ENCODE data around the gene UBE2Q1. TPM values are rescaled to one million over a fixed set of nuclear protein-coding genes. Genes with fewer than 3 reads are reported as not detected.

UBE2Q1 gene
- total and polyA plus RNA-seq, 10 of the 15 experiments (the other 5 are each of a cell fraction or from before 2014, with no cell fraction given): 3.9 to 82.6 (median 24.1) TPM

GRCh38 chr1:154575951-154576566, 17.6 kb upstream of the UBE2Q1 start (continued):
- TF ChIP-seq GATAD2B (conservative IDR thresholded peaks at IDR 0.05; ENCODE audit: low read depth) (no peak), CBFB (IDR thresholded peaks at IDR 0.05; ENCODE audit: low read depth) (no peak), YBX1 (IDR thresholded peaks at IDR 0.05) (no peak)

GRCh38 chr1:154575147-154575927, 16.9 kb upstream of the UBE2Q1 start:
- DNase-seq (ENCODE audit: low read depth, low spot score) (no peak), ATAC-seq (no peak; the same call in 1 of the 3 replicates), FAIRE-seq (no peak)
- Histone ChIP-seq H3K9ac (ENCODE audit: control insufficient read depth, insufficient read depth, low read length) (no peak overlapping the region), H3K79me2 (ENCODE audit: control insufficient read depth, insufficient read depth, low read length) (no peaks in the 10 kb centered on the region), H3K27ac (ENCODE audit: control insufficient read depth, insufficient read depth) (no peak overlapping the region), H4K20me1 (ENCODE audit: control insufficient read depth, insufficient read depth) (no peaks in the 10 kb centered on the region), H3K4me2 (ENCODE audit: control insufficient read depth, insufficient read depth) (no peak overlapping the region), H3K27me3 (replicated peaks in 1 of 2; ENCODE audit: control insufficient read depth in 2 of 2, insufficient read depth in 2 of 2, low read length in 1 of 2) (no peaks in the 10 kb centered on the region), H3K36me3 (ENCODE audit: control insufficient read depth in 2 of 2, insufficient read depth in 2 of 2, low read length in 1 of 2) (peaks cover 4 to 10% of the 10 kb centered on the region in 2 experiments), H3K4me1 (ENCODE audit: control insufficient read depth, insufficient read depth, low read length) (no peaks in the 10 kb centered on the region), H3K4me3 (no peak overlapping the region), H3K9me3 (replicated peaks; ENCODE audit: control insufficient read depth, insufficient read depth, low read length) (no peaks in the 10 kb centered on the region), H2AFZ (ENCODE audit: control insufficient read depth, low read depth, low read length) (no peak overlapping the region)
- WGBS (ENCODE audit: insufficient coverage, insufficient replicate concordance, low lambda C conversion rate, missing lambda C conversion rate): 66% methylated on average over 10 of the region's 10 CpGs
- in situ Hi-C loops (cut with MboI): no loop called here
- TF ChIP-seq KDM1A (IDR thresholded peaks at IDR 0.05; ENCODE audit: borderline replicate concordance): no peak
- no peak for TF ChIP-seq TARDBP (IDR thresholded peaks at IDR 0.05; ENCODE audit: borderline replicate concordance)
- no peak for TF ChIP-seq SMC3 (IDR thresholded peaks at IDR 0.05; ENCODE audit: borderline replicate concordance, low read length)
- TF ChIP-seq E2F4 (IDR thresholded peaks at IDR 0.05; ENCODE audit: low read depth, low read length): no peak
- no peak for TF ChIP-seq TAF1 (IDR thresholded peaks at IDR 0.05; ENCODE audit: borderline replicate concordance, low read depth, low read length)
- no peak for TF ChIP-seq NR2F1 (conservative IDR thresholded peaks at IDR 0.05)
- BruUV-seq (replicated peaks): no TSS peak
- POLR2A ChIA-PET: no interaction called here
- RAD21 ChIA-PET (ENCODE audit: unreplicated experiment): no interaction called here
- SMC1A ChIA-PET (ENCODE audit: uncharacterized antibody, unreplicated experiment): interaction anchor here (0.6 to 2.3 kb wide), 3 partner anchors 16 to 115 kb away, joined by 3 to 8 read pairs (median 3); no protein-coding TSS in a partner anchor
- intact Hi-C loops (cut with micrococcal nuclease; ENCODE audit: unreplicated experiment): no loop called here
- CTCF ChIA-PET: interaction anchor here (0.7 to 4.8 kb wide), 3 partner anchors 9 to 92 kb away, joined by 3 to 23 read pairs (median 4); no protein-coding TSS in a partner anchor

Measured in GM12878 (cell line).